Daoy (cell line): ENCODE data around the gene CMBL. TPM values are rescaled to one million over a fixed set of nuclear protein-coding genes. Genes with fewer than 3 reads are reported as not detected.
"Not testable (repeated sequence)": the region's sequence is repeated elsewhere in the genome, so short reads cannot be mapped to it uniquely, and the experiment has no call there.

Source experiments
- DNase-seq: peaks from one replicate; pipeline ENCODE4 v3.0.0-alpha.2; 2015; ENCODE audit warnings: low read depth
- total RNA-seq: library from RNA; depleted of rRNA; stranded (reverse); fragments of >200 nt; shearing (Covaris generic); gene quantifications from 2 replicates; pipeline ENCODE4 v1.2.3, GENCODE V29; 2014

CMBL gene
- total RNA-seq, 1 experiment from 2014 or later: 1.4 TPM

DNA sequence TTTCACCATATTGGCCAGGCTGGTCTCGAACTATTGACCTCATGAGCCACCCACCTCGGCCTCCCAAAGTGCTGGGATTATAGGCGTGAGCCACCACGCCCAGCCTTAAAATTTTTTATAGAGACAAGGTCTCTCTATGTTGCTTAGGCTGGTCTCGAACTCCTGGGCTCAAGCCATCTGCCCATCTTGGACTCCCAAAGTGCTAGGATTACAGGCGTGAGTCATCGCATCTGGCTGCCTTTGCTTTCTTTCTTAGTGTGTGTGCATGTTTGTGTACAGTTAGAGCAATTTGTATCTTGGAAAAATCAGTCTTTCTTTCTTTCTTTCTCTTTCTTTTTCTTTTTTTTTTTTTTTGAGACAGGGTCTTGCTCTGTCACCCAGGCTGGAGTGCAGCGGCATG lies 22.3 kb downstream of the CMBL start:
- peak; percentile 65 for DNase-seq

GRCh38 chr5:10283927-10284635 lies 23.6 kb downstream of the CMBL start:
- DNase-seq: peak; percentile 80

GRCh38 chr5:10279925-10280720 lies 27.6 kb downstream of the CMBL start:
- DNase-seq: no peak

GRCh38 chr5:10279328-10279727 lies 28.4 kb downstream of the CMBL start:
- DNase-seq: no peak

- no peak for DNase-seq
Measured at GRCh38 chr5:10278658-10279279, 28.9 kb downstream of the CMBL start.

DNA sequence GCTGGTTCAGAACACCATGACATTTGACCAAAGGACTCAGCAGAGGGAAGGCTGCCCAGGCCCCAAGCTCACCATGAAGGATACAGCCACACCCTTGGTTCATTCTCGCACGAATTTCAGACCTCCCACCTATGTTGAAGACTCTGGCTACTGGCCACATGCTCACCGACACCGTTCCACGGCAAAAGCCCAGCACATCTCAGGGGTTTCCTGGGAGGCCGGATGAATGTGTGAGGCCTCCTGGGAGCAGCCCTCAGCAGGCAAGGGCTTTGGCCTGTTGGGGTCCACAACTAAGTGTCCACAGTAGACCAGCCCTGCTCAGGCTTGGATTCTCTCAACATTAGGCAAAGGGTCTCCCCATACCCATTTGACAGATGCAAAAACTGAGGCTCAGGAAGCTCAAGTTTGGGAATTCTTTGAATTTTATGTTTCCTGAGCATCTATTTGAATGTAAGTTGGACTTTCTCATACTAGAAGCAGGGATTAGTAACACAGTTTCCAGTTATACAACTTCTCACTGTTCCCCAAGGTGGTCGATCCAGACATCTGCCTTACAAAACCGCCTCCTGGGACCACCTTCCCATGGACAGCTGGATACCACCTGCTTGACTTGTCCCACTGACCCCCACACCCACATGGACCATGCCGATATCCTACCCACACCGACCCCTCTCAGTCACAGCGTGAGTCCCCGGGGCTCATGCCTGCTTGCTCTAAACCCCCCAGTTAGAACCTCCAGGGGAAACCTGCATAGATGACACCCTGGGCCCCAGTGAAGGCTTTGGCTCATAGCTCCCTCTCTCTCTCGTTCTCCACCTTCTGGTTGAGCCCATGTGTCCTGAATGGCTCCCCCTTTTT lies 29.7 kb downstream of the CMBL start:
- no peak for DNase-seq

DNA sequence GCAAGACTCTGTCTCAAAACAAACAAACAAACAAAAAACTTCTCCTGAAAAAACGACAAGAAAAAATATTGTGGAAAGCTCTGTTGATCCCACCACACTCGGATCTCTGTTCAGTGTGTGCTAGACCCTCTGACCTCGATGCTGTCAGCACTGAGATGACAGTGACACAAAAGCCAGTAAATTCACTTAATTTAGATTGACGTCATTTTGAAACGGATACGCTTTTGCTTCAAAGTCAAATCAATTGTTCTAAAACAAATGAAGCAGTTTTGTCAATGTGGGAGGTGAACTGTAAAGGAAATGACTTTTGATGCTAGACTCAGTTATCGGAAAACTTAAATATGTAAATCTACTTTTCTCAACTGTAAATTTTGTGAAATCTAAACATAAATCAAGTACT lies 31.0 kb downstream of the CMBL start:
- DNase-seq: no peak

GRCh38 chr5:10275991-10276390 lies 31.7 kb downstream of the CMBL start:
- no peak for DNase-seq

GRCh38 chr5:10275460-10275859 lies 32.2 kb downstream of the CMBL start:
- DNase-seq: no peak

- DNase-seq: not testable (repeated sequence)
Measured at GRCh38 chr5:10272875-10273209, 34.9 kb downstream of the CMBL start.

GRCh38 chr5:10272053-10272874 lies 35.4 kb downstream of the CMBL start:
- peak; percentile 22 for DNase-seq

DNA sequence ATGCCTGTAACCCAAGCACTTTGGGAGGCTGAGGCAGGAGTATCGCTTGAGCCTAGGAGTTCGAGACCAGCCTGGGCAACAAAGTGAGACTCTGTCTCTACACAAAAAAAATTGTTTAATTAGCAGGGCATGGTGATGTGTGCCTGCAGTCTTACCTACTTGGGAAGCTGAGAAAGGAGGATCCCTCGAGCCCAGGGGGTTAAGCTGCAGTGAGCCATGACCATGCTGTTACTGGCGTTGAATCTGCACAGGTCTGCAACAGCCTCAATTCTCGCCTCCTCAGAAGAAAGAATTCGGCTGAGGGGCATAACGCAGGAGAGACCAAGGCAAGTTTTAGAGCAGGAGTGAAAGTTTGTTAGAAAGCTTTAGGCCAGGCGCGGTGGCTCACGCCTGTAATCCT lies 39.6 kb downstream of the CMBL start:
- peak; percentile 62 for DNase-seq

DNA sequence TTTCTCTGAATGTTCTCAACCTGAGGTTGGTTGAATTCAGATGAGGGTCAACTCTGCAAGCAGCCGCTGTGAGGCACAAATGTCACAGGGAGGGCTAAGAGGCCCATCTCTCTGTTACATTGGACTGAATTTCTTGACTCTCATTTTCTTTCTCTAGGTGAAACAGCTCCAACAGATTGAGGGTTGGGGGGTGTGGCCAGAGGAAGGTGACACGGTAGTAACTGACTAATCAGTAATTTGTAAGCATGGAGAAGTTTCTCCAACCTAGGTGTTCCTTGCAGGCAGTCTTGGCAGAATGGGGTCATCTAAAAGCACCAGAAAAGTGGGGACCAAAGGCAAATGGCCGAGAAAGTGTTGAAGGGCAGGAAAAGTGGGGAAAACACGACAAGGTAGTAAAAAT lies 40.9 kb downstream of the CMBL start:
- DNase-seq: no peak

DNA sequence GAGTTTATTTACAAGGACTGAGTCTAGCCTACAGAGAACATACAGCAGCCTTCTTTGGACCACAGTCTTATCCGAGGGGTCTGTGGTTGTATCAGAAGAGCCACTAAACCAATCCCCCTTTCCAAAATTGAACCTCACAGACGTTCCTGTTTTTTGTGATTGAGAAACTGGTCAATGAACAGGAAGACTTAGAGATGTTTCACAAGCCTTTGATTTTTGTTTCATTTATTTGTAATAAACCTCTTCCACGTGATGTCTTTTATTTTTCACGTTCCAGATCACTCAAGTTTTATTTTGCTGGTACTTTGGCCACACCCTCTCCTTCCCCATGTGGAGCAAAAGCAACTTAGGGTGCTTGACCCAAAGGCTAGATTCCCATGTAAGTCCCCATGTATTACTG lies 41.6 kb downstream of the CMBL start:
- DNase-seq: no peak

DNA sequence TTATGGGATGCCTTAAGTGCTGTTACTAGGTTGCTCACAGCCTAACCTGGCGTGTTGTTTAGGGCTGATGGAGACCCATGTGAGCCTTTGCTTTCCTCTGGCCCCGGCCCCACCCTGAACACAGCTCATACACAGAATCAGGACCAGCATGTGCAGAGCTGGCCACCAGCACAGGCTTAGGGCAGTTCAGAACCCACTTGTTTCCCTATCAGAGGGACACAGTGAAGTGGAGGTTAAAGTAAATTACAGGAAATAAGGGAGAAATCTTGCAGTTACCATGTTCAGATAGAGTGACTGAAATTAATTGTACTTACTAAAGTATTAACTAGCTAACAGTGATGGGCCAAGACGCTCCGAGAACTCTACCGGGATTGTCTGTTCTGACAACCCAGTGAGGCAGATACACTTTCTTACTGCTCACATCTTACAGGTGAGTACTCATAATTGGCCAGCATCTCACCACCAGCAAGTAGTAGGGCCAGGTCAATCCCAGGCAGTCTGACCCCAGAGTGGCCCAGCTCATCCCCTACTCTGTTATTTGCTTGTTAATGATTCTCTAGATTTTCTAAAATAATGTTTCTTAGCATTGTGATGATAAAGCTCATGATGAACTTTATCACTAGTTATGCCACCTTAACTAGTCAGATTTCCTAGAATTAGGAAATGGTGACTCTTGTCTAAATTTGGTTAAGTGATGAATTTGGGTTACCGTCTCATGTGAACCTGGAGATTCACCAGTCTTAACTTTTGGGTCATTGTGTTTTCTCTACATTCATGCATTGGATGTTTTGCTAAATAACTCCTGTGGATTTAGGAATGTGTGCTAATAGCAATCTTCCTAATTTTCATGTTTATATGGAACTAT lies 42.2 kb downstream of the CMBL start:
- no peak for DNase-seq

DNA sequence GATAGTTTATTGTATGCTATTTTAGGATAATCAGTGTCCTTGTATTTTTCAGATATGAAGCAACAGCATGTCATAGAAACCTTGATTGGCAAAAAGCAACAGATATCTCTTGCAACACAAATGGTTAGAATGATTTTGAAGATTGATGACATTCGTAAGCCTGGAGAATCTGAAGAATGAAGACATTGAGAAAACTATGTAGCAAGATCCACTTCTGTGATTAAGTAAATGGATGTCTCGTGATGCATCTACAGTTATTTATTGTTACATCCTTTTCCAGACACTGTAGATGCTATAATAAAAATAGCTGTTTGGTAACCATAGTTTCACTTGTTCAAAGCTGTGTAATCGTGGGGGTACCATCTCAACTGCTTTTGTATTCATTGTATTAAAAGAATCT lies 43.1 kb downstream of the CMBL start:
- no peak for DNase-seq

GRCh38 chr5:10262995-10263394 lies 44.7 kb downstream of the CMBL start:
- DNase-seq: no peak

GRCh38 chr5:10262121-10262774 lies 45.5 kb downstream of the CMBL start:
- no peak for DNase-seq

DNA sequence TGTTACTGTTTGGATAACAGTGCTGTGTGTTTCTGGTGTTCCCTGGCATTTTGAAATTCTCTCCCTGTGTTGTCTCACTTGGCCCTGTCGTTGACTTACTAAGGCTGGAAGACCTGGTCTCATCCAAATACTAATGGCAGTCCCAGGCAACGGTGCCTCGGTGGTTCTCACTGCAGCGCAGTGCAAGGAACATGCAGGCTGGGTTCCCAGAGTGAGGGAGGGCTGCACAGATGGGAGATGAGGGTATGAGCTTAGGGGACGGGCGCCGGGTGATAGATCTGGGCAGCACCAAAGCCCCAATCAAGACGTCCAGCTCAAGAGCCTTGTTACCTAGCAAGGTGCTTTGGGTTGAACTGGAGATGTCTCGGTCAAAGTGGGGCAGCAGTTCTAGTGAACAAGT lies 46.6 kb downstream of the CMBL start:
- no peak for DNase-seq

DNA sequence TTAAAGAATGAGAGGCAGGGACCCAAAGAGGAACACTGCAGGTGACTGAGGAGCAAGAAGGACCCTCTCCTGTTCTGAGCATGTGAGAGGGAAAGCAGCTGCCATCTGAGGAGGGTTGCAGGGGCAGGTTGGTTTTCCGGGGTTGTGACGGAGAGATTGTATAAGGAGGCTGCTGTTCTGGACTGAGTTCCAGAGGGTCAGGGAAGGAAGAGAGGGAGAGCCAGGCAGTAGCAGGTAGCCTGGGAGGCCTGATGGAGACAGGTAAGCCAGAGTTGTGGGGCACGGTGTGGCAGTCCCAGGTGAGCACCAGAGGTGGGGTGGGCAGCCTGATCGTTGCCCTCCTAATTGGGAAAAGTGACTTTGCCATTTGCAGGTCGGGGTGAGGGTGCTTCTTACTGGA lies 47.8 kb downstream of the CMBL start:
- DNase-seq: no peak
